ENCODE results near the gene MAPK1.

The MAPK1 gene

GRCh38 chr22:21779444-21779843 lies 88.0 kb downstream of the MAPK1 start:
- Histone ChIP-seq H3K9me3 (ENCODE audit: control insufficient read depth, low read length) (no peaks in the 10 kb centered on the region), H3K27ac (ENCODE audit: low read depth, low read length, severe bottlenecking) (no peak overlapping the region), H3K36me3 (ENCODE audit: control insufficient read depth, insufficient read depth, low read length) (peaks cover 62% of the 10 kb centered on the region), H3K4me3 (ENCODE audit: extremely low read depth, insufficient read depth, low read length, poor library complexity, severe bottlenecking) (no peak overlapping the region), H3K4me1 (ENCODE audit: control insufficient read depth, insufficient read depth, low read length, poor library complexity, severe bottlenecking) (no peaks in the 10 kb centered on the region)
- 86 to 100% methylated on average over 2 of the region's 2 CpGs for WGBS, 2 experiments (ENCODE audit: insufficient coverage in 2 of 2)

DNA sequence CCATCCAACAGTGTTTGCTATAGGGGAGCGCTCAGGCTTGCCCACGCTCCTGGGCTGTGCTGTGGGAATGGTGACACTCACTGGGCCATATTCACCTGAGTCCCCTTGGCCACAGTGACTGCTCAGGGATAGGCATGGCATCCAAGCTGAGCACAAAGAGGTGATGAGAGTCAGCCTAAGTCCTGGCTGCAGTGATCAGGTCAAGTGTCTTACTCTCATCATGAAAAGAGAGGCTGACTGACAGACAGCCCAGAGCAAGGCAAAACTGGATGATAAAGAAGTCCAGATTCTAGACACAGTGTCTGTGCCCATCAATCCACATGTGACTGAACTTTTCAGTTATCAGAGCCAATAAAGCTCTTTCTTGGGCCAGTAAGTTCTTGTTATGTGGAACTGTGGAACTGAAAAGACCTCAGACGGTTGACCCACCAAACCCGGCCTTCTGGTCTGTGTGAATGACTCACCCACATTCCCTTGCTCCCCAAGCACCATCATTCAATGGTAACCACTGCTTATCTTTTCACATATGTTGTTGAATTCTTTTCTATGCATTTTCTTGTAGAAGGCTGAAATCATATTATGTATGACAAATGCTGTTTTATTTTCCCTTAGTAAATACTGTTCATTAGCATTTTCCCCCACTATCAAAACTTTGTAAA lies 88.6 kb downstream of the MAPK1 start:
- H3K36me3 ChIP-seq (ENCODE audit: control insufficient read depth, insufficient read depth, low read length) = peaks cover 65% of the 10 kb centered on the region
- H3K4me1 ChIP-seq (ENCODE audit: control insufficient read depth, insufficient read depth, low read length, poor library complexity, severe bottlenecking) = no peaks in the 10 kb centered on the region
- no peak overlapping the region for H3K4me3 ChIP-seq (ENCODE audit: extremely low read depth, insufficient read depth, low read length, poor library complexity, severe bottlenecking)
- 100% methylated on average over 2 of the region's 4 CpGs; no CpG with 5 or more reads in 1 of the 2 experiments for WGBS, 2 experiments (ENCODE audit: insufficient coverage in 2 of 2)
- H3K27ac ChIP-seq (ENCODE audit: low read depth, low read length, severe bottlenecking) = no peak overlapping the region
- H3K9me3 ChIP-seq (ENCODE audit: control insufficient read depth, low read length) = no peaks in the 10 kb centered on the region

- Histone ChIP-seq H3K36me3 (ENCODE audit: control insufficient read depth, insufficient read depth, low read length) (peaks cover 92% of the 10 kb centered on the region), H3K4me1 (ENCODE audit: control insufficient read depth, insufficient read depth, low read length, poor library complexity, severe bottlenecking) (no peaks in the 10 kb centered on the region), H3K27ac (ENCODE audit: low read depth, low read length, severe bottlenecking) (no peak overlapping the region), H3K4me3 (ENCODE audit: extremely low read depth, insufficient read depth, low read length, poor library complexity, severe bottlenecking) (no peak overlapping the region), H3K9me3 (ENCODE audit: control insufficient read depth, low read length) (no peaks in the 10 kb centered on the region)
- WGBS, 2 experiments (ENCODE audit: insufficient coverage in 2 of 2) = 85 to 93% methylated on average over 2 of the region's 4 CpGs
Observed at GRCh38 chr22:21771631-21771976, 95.8 kb downstream of the MAPK1 start.

- no peak overlapping the region for H3K27ac ChIP-seq (ENCODE audit: low read depth, low read length, severe bottlenecking)
Observed at GRCh38 chr22:21768435-21768834, 99.0 kb downstream of the MAPK1 start.

DNA sequence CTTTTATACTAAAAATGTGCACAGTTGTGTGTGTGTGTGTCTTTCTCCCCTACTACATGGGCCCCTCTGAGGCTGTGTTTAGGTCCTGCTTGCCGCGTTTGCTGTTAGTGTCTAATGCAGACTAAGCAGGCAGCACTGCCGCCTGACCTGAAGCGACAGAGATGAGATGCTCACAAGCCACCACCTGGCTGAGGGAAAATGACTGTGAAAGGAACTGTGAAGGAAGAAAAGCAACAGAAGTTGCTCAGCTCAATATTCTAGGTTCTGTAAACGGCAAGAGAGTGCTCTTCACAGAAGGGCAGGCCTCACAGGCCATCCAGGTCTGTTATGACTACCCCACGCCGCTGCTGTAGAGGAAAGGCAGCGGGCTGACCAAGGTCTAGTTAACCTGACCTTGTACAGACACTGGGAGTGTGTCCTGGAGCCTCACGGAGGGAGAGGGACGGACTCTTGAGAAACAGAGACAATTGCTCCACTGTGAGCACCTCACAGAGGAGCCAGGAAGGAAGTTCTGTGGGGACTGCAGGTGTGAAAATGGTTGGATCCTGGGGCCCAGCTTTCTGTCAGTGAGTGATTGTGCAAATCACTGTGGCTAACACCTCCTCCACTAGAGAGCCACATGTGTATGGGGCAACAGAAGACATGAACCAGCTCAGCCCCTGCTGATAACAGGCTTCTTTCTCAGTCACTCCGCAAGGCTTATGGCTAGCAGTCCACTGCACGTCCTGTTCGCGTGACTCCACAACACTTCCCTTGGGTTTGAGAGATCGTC lies 100.6 kb downstream of the MAPK1 start:
- no peak overlapping the region for H3K27ac ChIP-seq (ENCODE audit: low read depth, low read length, severe bottlenecking)
- H3K4me3 ChIP-seq (ENCODE audit: extremely low read depth, insufficient read depth, low read length, poor library complexity, severe bottlenecking) = no peak overlapping the region
- peaks cover 100% of the 10 kb centered on the region for H3K36me3 ChIP-seq (ENCODE audit: control insufficient read depth, insufficient read depth, low read length)
- H3K9me3 ChIP-seq (ENCODE audit: control insufficient read depth, low read length) = no peaks in the 10 kb centered on the region
- no peaks in the 10 kb centered on the region for H3K4me1 ChIP-seq (ENCODE audit: control insufficient read depth, insufficient read depth, low read length, poor library complexity, severe bottlenecking)
- 95 to 98% methylated on average over 12 to 13 of the region's 15 CpGs for WGBS, 2 experiments (ENCODE audit: insufficient coverage in 2 of 2)

More at GRCh38 chr22:21768435-21768834, 99.0 kb downstream of the MAPK1 start:
- Histone ChIP-seq H3K9me3 (ENCODE audit: control insufficient read depth, low read length) (no peaks in the 10 kb centered on the region), H3K36me3 (ENCODE audit: control insufficient read depth, insufficient read depth, low read length) (peaks cover 98% of the 10 kb centered on the region), H3K4me3 (ENCODE audit: extremely low read depth, insufficient read depth, low read length, poor library complexity, severe bottlenecking) (no peak overlapping the region), H3K4me1 (ENCODE audit: control insufficient read depth, insufficient read depth, low read length, poor library complexity, severe bottlenecking) (no peaks in the 10 kb centered on the region)
- WGBS, 2 experiments (ENCODE audit: insufficient coverage in 2 of 2) = 100% methylated on average over 1 of the region's 1 CpG

- peaks cover 100% of the 10 kb centered on the region for H3K36me3 ChIP-seq (ENCODE audit: control insufficient read depth, insufficient read depth, low read length)
- H3K27ac ChIP-seq (ENCODE audit: low read depth, low read length, severe bottlenecking) = no peak overlapping the region
- no peak overlapping the region for H3K4me3 ChIP-seq (ENCODE audit: extremely low read depth, insufficient read depth, low read length, poor library complexity, severe bottlenecking)
- 99% methylated on average over 8 to 10 of the region's 11 CpGs for WGBS, 2 experiments (ENCODE audit: insufficient coverage in 2 of 2)
- H3K9me3 ChIP-seq (ENCODE audit: control insufficient read depth, low read length) = no peaks in the 10 kb centered on the region
- H3K4me1 ChIP-seq (ENCODE audit: control insufficient read depth, insufficient read depth, low read length, poor library complexity, severe bottlenecking) = no peaks in the 10 kb centered on the region
Observed at GRCh38 chr22:21765909-21766529, 101.4 kb downstream of the MAPK1 start.

DNA sequence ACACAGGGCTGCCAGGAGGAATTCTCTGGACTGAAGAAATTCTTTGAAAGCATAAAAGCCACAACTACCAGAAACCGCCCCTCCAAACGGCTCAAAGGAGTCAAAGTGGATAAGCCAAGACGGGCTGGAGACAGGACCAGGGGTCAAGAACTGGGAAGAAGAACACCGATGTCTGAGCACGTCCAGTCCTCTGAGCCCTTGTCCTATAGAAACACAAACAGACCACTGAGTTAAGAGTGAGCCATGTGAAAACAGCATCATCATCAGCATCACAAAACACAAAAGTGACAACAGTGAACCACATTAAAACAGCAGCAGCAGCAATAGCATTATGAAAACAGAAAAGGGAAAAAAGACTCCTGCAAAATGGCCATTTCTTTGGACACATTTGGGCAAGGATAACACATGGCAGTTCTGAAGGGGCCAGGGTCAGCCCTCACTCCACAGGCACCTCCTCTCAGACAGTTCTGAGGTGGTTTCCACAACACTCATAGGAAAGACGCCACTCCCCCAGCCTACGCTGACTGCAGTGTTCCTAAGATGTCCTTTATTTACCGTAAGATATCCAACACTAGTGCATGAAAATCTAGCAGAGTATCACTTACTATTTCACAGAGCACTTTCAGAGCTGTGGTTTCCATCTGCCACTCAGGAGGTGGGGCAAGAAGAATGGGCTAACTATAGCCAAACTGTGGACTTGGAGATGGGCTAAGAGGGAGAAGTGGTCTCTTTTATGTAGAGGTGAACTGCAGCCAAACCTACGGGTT lies 103.2 kb downstream of the MAPK1 start:
- no peak overlapping the region for H3K27ac ChIP-seq (ENCODE audit: low read depth, low read length, severe bottlenecking)
- 93 to 99% methylated on average over 6 to 8 of the region's 9 CpGs for WGBS, 2 experiments (ENCODE audit: insufficient coverage in 2 of 2)
- H3K9me3 ChIP-seq (ENCODE audit: control insufficient read depth, low read length) = no peaks in the 10 kb centered on the region
- peaks cover 94% of the 10 kb centered on the region for H3K36me3 ChIP-seq (ENCODE audit: control insufficient read depth, insufficient read depth, low read length)
- H3K4me1 ChIP-seq (ENCODE audit: control insufficient read depth, insufficient read depth, low read length, poor library complexity, severe bottlenecking) = no peaks in the 10 kb centered on the region
- no peak overlapping the region for H3K4me3 ChIP-seq (ENCODE audit: extremely low read depth, insufficient read depth, low read length, poor library complexity, severe bottlenecking)

- Histone ChIP-seq H3K36me3 (ENCODE audit: control insufficient read depth, insufficient read depth, low read length) (peaks cover 92% of the 10 kb centered on the region), H3K4me3 (ENCODE audit: extremely low read depth, insufficient read depth, low read length, poor library complexity, severe bottlenecking) (no peak overlapping the region), H3K4me1 (ENCODE audit: control insufficient read depth, insufficient read depth, low read length, poor library complexity, severe bottlenecking) (peaks cover 5% of the 10 kb centered on the region), H3K9me3 (ENCODE audit: control insufficient read depth, low read length) (no peaks in the 10 kb centered on the region), H3K27ac (ENCODE audit: low read depth, low read length, severe bottlenecking) (no peak overlapping the region)
- 93 to 97% methylated on average over 12 to 13 of the region's 13 CpGs for WGBS, 2 experiments (ENCODE audit: insufficient coverage in 2 of 2)
Observed at GRCh38 chr22:21762712-21763581, 104.5 kb downstream of the MAPK1 start.

- no peak overlapping the region for H3K27ac ChIP-seq (ENCODE audit: low read depth, low read length, severe bottlenecking)
- WGBS, 2 experiments (ENCODE audit: insufficient coverage in 2 of 2) = 97 to 100% methylated on average over 12 to 13 of the region's 15 CpGs
- H3K4me1 ChIP-seq (ENCODE audit: control insufficient read depth, insufficient read depth, low read length, poor library complexity, severe bottlenecking) = peaks cover 7% of the 10 kb centered on the region
- no peak overlapping the region for H3K4me3 ChIP-seq (ENCODE audit: extremely low read depth, insufficient read depth, low read length, poor library complexity, severe bottlenecking)
- H3K36me3 ChIP-seq (ENCODE audit: control insufficient read depth, insufficient read depth, low read length) = peaks cover 88% of the 10 kb centered on the region
- no peaks in the 10 kb centered on the region for H3K9me3 ChIP-seq (ENCODE audit: control insufficient read depth, low read length)
Observed at GRCh38 chr22:21761994-21762680, 105.3 kb downstream of the MAPK1 start.

All from mesodermal cell (in vitro differentiated cells).